Erythroblast (primary cell): ENCODE results near the gene SV2B.

Experiments
- GATA1 ChIP-seq: IDR thresholded peaks from 2 replicates; pipeline ENCODE4 v1.6.1; 2011; ENCODE audit warnings: low read depth, mild to moderate bottlenecking, control low read depth, low read length, moderate library complexity
- POLR2A ChIP-seq: IDR thresholded peaks from 2 replicates; pipeline ENCODE4 v1.6.1; 2011; ENCODE audit warnings: mild to moderate bottlenecking, low read length

GRCh38 chr15:91067036-91067435 lies 33.0 kb upstream of the SV2B start:
- TF ChIP-seq POLR2A (no peak), GATA1 (no peak)
